Measurements from ENCODE around the gene PIP5K1C. TPM values are rescaled to one million over a fixed set of nuclear protein-coding genes. Genes with fewer than 3 reads are reported as not detected.

PIP5K1C gene
- polyA plus RNA-seq, 1 donor (not counting 4 experiments of a cell fraction or from before 2014, with no cell fraction given), result 3.6 TPM

- TF ChIP-seq, protein P1, sequence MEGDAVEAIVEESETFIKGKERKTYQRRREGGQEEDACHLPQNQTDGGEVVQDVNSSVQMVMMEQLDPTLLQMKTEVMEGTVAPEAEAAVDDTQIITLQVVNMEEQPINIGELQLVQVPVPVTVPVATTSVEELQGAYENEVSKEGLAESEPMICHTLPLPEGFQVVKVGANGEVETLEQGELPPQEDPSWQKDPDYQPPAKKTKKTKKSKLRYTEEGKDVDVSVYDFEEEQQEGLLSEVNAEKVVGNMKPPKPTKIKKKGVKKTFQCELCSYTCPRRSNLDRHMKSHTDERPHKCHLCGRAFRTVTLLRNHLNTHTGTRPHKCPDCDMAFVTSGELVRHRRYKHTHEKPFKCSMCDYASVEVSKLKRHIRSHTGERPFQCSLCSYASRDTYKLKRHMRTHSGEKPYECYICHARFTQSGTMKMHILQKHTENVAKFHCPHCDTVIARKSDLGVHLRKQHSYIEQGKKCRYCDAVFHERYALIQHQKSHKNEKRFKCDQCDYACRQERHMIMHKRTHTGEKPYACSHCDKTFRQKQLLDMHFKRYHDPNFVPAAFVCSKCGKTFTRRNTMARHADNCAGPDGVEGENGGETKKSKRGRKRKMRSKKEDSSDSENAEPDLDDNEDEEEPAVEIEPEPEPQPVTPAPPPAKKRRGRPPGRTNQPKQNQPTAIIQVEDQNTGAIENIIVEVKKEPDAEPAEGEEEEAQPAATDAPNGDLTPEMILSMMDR (optimal IDR thresholded peaks at IDR 0.05 in 1 of 3, IDR thresholded peaks at IDR 0.05 in 1 of 3, conservative IDR thresholded peaks at IDR 0.05 in 1 of 3; ENCODE audit: extremely low read depth in 1 of 3, insufficient read depth in 2 of 3, low read length in 3 of 3), result no peak
- no peak for TF ChIP-seq EZH2 (IDR thresholded peaks at IDR 0.05; ENCODE audit: low read length)
- no peak overlapping the region for H3K27ac ChIP-seq (ENCODE audit: control insufficient read depth, insufficient read depth, low read length)
- peaks cover 4 to 25% of the 10 kb centered on the region in 2 experiments for H3K36me3 ChIP-seq (ENCODE audit: control insufficient read depth in 2 of 2, extremely low read depth in 1 of 2, insufficient read depth in 2 of 2, low read length in 2 of 2)
- H3K9me1 ChIP-seq (ENCODE audit: control insufficient read depth, extremely low read depth, insufficient read depth, low read length), result no peaks in the 10 kb centered on the region
- dilution Hi-C loops (cut with MboI; ENCODE audit: extremely low pct_ligation_motif_present, low sequenced_read_pairs), result no loop called here
- no peaks in the 10 kb centered on the region for H3K79me2 ChIP-seq (ENCODE audit: control insufficient read depth, insufficient read depth, low read length)
- H4K20me1 ChIP-seq (ENCODE audit: control insufficient read depth, extremely low read depth, insufficient read depth, low read length), result no peaks in the 10 kb centered on the region
- FAIRE-seq, result no peak
- no peak overlapping the region for H3K4me2 ChIP-seq (ENCODE audit: control insufficient read depth, extremely low read depth, insufficient read depth, low read depth, low read length)
- no peak for DNase-seq (ENCODE audit: low read depth, low spot score)
- H3K4me3 ChIP-seq (ENCODE audit: control insufficient read depth in 2 of 3, extremely low read depth in 1 of 3, insufficient read depth in 2 of 3, low read depth in 1 of 3, low read length in 3 of 3), result no peak overlapping the region
- H3K27me3 ChIP-seq (ENCODE audit: control insufficient read depth, extremely low read depth, insufficient read depth, low read length), result no peaks in the 10 kb centered on the region
- no peak overlapping the region for H3K9ac ChIP-seq (ENCODE audit: control insufficient read depth, extremely low read depth, insufficient read depth, low read length)
- no peaks in the 10 kb centered on the region for H3K4me1 ChIP-seq (ENCODE audit: control insufficient read depth, extremely low read depth, insufficient read depth, low read length)
- no peaks in the 10 kb centered on the region for H3K9me3 ChIP-seq (ENCODE audit: control insufficient read depth, low read depth, low read length)
- no peak overlapping the region for H2AFZ ChIP-seq (ENCODE audit: control insufficient read depth, low read length)
Observed at GRCh38 chr19:3660493-3661219, 39.6 kb downstream of the PIP5K1C start.

DNA sequence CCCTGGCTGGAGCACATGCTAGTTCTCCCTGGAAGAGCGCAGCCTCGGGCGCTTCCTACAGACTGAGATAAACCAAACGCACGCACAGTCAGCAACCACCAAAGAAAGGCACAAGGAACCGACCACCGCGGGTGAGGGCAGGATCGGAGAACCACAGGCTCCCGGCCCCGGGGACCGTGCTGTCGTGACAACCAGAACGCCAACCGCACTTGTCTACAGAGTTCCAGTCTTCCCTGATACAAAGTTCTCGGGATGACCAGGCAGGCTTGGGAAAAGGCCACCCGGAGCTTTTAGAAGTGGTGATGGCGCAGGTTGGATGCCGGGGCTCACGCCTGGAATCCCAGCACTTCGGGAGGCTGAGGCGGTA, 40.5 kb downstream of the PIP5K1C start:
- H3K4me1 ChIP-seq (ENCODE audit: control insufficient read depth, extremely low read depth, insufficient read depth, low read length), result peaks cover 2% of the 10 kb centered on the region
- no peak overlapping the region for H3K4me2 ChIP-seq (ENCODE audit: control insufficient read depth, extremely low read depth, insufficient read depth, low read depth, low read length)
- dilution Hi-C loops (cut with MboI; ENCODE audit: extremely low pct_ligation_motif_present, low sequenced_read_pairs), result no loop called here
- no peaks in the 10 kb centered on the region for H4K20me1 ChIP-seq (ENCODE audit: control insufficient read depth, extremely low read depth, insufficient read depth, low read length)
- no peak for FAIRE-seq
- H3K9ac ChIP-seq (ENCODE audit: control insufficient read depth, extremely low read depth, insufficient read depth, low read length), result no peak overlapping the region
- H2AFZ ChIP-seq (ENCODE audit: control insufficient read depth, low read length), result no peak overlapping the region
- H3K27me3 ChIP-seq (ENCODE audit: control insufficient read depth, extremely low read depth, insufficient read depth, low read length), result no peaks in the 10 kb centered on the region
- H3K36me3 ChIP-seq (ENCODE audit: control insufficient read depth in 2 of 2, extremely low read depth in 1 of 2, insufficient read depth in 2 of 2, low read length in 2 of 2), result peaks cover 4 to 25% of the 10 kb centered on the region in 2 experiments
- no peaks in the 10 kb centered on the region for H3K79me2 ChIP-seq (ENCODE audit: control insufficient read depth, insufficient read depth, low read length)
- no peaks in the 10 kb centered on the region for H3K9me1 ChIP-seq (ENCODE audit: control insufficient read depth, extremely low read depth, insufficient read depth, low read length)
- no peak overlapping the region for H3K4me3 ChIP-seq (ENCODE audit: control insufficient read depth in 2 of 3, extremely low read depth in 1 of 3, insufficient read depth in 2 of 3, low read depth in 1 of 3, low read length in 3 of 3)
- no peaks in the 10 kb centered on the region for H3K9me3 ChIP-seq (ENCODE audit: control insufficient read depth, low read depth, low read length)
- no peak for DNase-seq (ENCODE audit: low read depth, low spot score)
- H3K27ac ChIP-seq (ENCODE audit: control insufficient read depth, insufficient read depth, low read length), result no peak overlapping the region
- no peak for TF ChIP-seq EZH2 (IDR thresholded peaks at IDR 0.05; ENCODE audit: low read length)
- TF ChIP-seq, protein P1 (optimal IDR thresholded peaks at IDR 0.05 in 1 of 3, IDR thresholded peaks at IDR 0.05 in 1 of 3, conservative IDR thresholded peaks at IDR 0.05 in 1 of 3; ENCODE audit: extremely low read depth in 1 of 3, insufficient read depth in 2 of 3, low read length in 3 of 3), result no peak

Data from keratinocyte (primary cell).